Cardiac muscle cell (in vitro differentiated cells and primary cell): ENCODE measurements around the gene OR8H3. TPM values are rescaled to one million over a fixed set of nuclear protein-coding genes. Genes with fewer than 3 reads are reported as not detected.
"Not testable (repeated sequence)": the region's sequence is repeated elsewhere in the genome, so short reads cannot be mapped to it uniquely, and the experiment has no call there.

Experiments used
- DNase-seq, 2 donors: peaks; one replicate each; pipeline versions ENCODE4 v3.0.0 to v3.0.0-alpha.2; 2010 to 2017; ENCODE audit warnings: low read depth in 1 of 2, low spot score in 1 of 2
- H3K27ac ChIP-seq: fragments of 200-600 bp; sonication (generic); 2 replicates; pipeline ENCODE4 v1.5.1; 2016
- H3K27me3 ChIP-seq: fragments of 200-600 bp; sonication (generic); 2 replicates; pipeline ENCODE4 v1.6.0; 2016; ENCODE audit warnings: control low read depth
- H3K36me3 ChIP-seq: fragments of 200-600 bp; sonication (generic); 2 replicates; pipeline ENCODE4 v1.5.1; 2016; ENCODE audit warnings: control low read depth
- H3K4me1 ChIP-seq: fragments of 200-600 bp; sonication (generic); 2 replicates; pipeline ENCODE4 v1.8.1; 2017; ENCODE audit warnings: low read depth, mild to moderate bottlenecking, mixed run types
- H3K4me3 ChIP-seq: fragments of 200-600 bp; sonication (generic); 2 replicates; pipeline ENCODE4 v1.5.1; 2016; ENCODE audit warnings: mild to moderate bottlenecking
- H3K9me3 ChIP-seq: fragments of 200-600 bp; sonication (generic); 2 replicates; pipeline ENCODE4 v1.5.1; 2017; ENCODE audit warnings: low read depth, mild to moderate bottlenecking, control low read depth
- polyA plus RNA-seq: library from polyadenylated mRNA; unstranded; fragments of >200 nt; fragmentation: Nextera tagmentation; extraction: Ambion mirVana; gene quantifications from 2 replicates; pipeline ENCODE4 v1.2.1, GENCODE V29; 2016
- total RNA-seq: library from RNA; depleted of rRNA; stranded (reverse); fragments of >200 nt; gene quantifications from 2 replicates; pipeline ENCODE4 v1.2.3, GENCODE V29; 2016
- TF ChIP-seq, protein P1 (sequence below): IDR thresholded peaks from 2 replicates; pipeline ENCODE4 v1.5.1; 2012; ENCODE audit warnings: low read depth, mild to moderate bottlenecking, low read length

Gene OR8H3, protein sequence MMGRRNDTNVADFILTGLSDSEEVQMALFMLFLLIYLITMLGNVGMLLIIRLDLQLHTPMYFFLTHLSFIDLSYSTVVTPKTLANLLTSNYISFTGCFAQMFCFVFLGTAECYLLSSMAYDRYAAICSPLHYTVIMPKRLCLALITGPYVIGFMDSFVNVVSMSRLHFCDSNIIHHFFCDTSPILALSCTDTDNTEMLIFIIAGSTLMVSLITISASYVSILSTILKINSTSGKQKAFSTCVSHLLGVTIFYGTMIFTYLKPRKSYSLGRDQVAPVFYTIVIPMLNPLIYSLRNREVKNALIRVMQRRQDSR
- total RNA-seq (not detected in 2 replicates), polyA plus RNA-seq (not detected in 2 replicates)

DNA sequence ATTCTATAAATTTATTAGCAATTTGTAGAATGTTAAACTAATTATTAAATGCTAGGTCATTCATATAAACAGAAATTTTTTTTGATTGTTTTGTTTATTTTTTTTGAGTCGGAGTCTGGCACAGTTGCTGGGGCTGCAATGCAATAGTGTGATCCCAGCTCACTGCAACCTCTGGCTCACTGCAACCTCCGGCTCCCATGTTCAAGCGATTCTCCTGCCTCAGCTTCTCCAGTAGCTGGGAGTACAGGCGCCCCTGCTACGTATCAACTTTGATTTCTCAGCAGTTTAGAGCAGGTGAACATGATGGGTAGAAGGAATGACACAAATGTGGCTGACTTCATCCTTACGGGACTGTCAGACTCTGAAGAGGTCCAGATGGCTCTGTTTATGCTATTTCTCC, at the start of gene OR8H3:
OR8H3 (plus strand) TSS at position 301 of the 400 bp plus-strand sequence; CDS start at position 301, 0 bp downstream.
- Histone ChIP-seq H3K27me3 (no peaks in the 10 kb centered on the region), H3K4me1 (no peaks in the 10 kb centered on the region), H3K4me3 (no peak within 1 kb of the TSS), H3K27ac (no peak within 1 kb of the TSS), H3K9me3 (no peaks in the 10 kb centered on the region), H3K36me3 (no peaks in the 10 kb centered on the region)
- no peak for DNase-seq
- TF ChIP-seq, protein P1, sequence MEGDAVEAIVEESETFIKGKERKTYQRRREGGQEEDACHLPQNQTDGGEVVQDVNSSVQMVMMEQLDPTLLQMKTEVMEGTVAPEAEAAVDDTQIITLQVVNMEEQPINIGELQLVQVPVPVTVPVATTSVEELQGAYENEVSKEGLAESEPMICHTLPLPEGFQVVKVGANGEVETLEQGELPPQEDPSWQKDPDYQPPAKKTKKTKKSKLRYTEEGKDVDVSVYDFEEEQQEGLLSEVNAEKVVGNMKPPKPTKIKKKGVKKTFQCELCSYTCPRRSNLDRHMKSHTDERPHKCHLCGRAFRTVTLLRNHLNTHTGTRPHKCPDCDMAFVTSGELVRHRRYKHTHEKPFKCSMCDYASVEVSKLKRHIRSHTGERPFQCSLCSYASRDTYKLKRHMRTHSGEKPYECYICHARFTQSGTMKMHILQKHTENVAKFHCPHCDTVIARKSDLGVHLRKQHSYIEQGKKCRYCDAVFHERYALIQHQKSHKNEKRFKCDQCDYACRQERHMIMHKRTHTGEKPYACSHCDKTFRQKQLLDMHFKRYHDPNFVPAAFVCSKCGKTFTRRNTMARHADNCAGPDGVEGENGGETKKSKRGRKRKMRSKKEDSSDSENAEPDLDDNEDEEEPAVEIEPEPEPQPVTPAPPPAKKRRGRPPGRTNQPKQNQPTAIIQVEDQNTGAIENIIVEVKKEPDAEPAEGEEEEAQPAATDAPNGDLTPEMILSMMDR: no peak

DNA sequence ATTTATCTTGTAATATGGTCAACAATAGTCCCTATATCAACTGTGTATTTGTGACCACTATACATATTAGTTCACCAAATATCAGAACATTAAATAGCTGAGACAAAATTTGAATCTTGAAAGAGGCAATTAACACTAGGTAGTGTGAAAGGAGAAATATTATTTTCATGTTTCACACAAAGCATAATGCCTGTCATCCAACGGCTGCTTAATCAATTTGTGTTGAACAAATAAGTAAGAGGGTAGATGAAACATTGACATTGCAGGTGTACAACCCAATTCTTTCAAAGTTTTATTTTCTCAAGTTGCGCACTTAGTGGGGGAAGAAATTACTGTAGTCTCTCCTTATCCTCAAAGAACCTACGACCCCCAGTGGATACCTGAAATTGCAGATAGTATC, 32.5 kb upstream of the OR8H3 start:
- Histone ChIP-seq H3K36me3 (no peaks in the 10 kb centered on the region), H3K9me3 (no peaks in the 10 kb centered on the region), H3K27me3 (no peaks in the 10 kb centered on the region), H3K4me3 (no peak overlapping the region), H3K27ac (no peak overlapping the region), H3K4me1 (no peaks in the 10 kb centered on the region)
- DNase-seq: no peak
- TF ChIP-seq, protein P1: no peak

DNA sequence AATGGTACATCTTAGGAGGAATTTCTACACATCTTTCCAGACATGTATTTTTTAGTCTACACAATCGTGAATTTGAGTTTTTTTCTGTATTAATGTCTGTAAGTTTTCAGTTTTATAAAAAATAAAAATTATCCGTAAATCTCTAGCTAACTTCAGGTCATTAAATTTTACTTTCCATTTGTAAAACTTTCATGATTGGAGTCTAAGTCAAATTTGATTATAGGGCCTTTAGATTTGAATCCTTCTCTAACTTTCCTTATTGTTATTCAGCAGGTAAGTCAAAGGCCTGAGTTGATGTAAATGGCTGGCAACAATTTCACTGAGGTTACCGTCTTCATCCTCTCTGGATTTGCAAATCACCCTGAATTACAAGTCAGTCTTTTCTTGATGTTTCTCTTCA, 29.2 kb upstream of the OR8H3 start, which contains the start of gene OR8I2:
OR8I2 (plus strand) TSS at position 301 of the 400 bp plus-strand sequence; CDS start at position 301, 0 bp downstream.
- Histone ChIP-seq H3K27ac (no peak within 1 kb of the TSS), H3K4me3 (no peak within 1 kb of the TSS), H3K4me1 (no peaks in the 10 kb centered on the region), H3K9me3 (no peaks in the 10 kb centered on the region), H3K27me3 (no peaks in the 10 kb centered on the region), H3K36me3 (no peaks in the 10 kb centered on the region)
- DNase-seq: no peak
- TF ChIP-seq, protein P1: no peak

DNA sequence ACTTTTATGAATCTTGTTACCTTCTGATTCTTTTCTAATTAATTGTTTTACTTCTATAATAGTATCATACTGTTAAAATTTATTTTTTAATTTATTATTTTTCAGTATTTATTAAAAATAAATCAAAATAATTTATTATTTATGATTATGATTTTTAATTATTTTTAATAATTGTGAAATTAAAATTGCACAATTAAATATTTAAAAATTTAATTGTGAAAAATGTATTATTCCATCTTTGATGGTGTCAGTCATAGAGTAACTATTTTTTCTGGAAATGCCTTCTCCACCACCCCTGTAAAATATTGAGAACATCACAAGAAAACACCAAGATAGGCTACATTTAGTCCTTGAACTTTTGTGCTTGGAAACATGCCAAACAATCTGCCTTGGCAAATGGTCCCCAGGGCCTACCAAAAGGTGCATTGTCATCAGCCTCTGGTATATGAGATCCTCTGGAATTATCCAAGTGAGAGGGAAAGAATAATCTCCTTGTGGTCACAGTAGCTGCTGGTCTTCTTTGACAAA, 18.9 kb upstream of the OR8H3 start, which contains the start of gene OR8H2:
OR8H2 (plus strand) TSS at position 478 of the 528 bp plus-strand sequence. CDS start 1,356 bp downstream, outside the sequence.
- DNase-seq: no peak
- no peak within 1 kb of the TSS for H3K27ac ChIP-seq
- H3K27me3 ChIP-seq: no peaks in the 10 kb centered on the region
- no peaks in the 10 kb centered on the region for H3K9me3 ChIP-seq
- H3K4me3 ChIP-seq: no peak within 1 kb of the TSS
- TF ChIP-seq, protein P1: no peak
- no peaks in the 10 kb centered on the region for H3K4me1 ChIP-seq
- H3K36me3 ChIP-seq: no peaks in the 10 kb centered on the region

DNA sequence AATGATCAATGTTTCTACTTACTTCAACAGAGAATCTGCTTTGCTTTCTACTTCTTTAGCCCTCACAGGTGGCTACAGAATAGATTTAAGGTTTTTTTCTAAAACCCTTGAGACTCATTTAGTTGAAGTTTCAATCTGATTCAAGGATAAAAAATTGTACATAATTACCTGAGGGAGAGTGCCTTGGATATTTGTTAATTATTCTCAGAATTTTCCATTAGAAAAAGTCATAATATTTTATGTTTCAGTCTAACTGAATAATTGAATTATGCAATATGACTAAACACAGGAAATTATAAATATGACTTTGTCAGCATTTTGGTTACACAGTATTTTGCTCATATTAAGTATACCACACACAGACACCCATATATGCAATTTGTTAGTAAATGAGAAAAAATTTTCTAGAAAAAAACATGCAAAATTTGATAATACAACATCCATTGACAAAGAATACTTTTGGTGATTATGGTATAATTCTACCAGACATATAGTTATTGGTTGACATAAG, 18.0 kb downstream of the OR8H3 start, which contains the start of gene OR8J3:
OR8J3 (minus strand) TSS at position 51 of the 511 bp plus-strand sequence. CDS start 2,483 bp downstream, outside the sequence.
- Histone ChIP-seq H3K27ac (no peak within 1 kb of the TSS), H3K4me1 (no peaks in the 10 kb centered on the region), H3K4me3 (no peak within 1 kb of the TSS), H3K27me3 (no peaks in the 10 kb centered on the region), H3K36me3 (no peaks in the 10 kb centered on the region), H3K9me3 (no peaks in the 10 kb centered on the region)
- TF ChIP-seq, protein P1: no peak
- DNase-seq: no peak

DNA sequence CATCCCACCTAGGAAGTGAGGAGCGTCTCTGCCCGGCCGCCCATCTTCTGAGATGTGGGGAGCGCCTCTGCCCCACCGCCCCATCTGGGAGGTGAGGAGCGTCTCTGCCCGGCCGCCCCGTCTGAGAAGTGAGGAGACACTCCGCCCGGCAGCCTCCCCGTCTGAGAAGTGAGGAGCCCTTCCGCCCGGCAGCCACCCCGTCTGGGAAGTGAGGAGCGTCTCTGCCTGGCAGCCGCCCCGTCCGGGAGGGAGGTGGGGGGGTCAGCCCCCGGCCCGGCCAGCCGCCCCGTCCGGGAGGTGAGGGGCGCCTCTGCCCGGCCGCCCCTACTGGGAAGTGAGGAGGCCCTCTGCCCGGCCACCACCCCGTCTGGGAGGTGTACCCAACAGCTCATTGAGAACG, 21.5 kb downstream of the OR8H3 start:
- H3K4me1 ChIP-seq, H3K4me3 ChIP-seq, H3K27me3 ChIP-seq, H3K36me3 ChIP-seq, H3K9me3 ChIP-seq, DNase-seq, H3K27ac ChIP-seq: not testable (repeated sequence)
